Neuronal stem cell (in vitro differentiated cells): ENCODE measurements around the gene BAG2. TPM values are rescaled to one million over a fixed set of nuclear protein-coding genes. Genes with fewer than 3 reads are reported as not detected.
A peak's percentile ranks its signal among the peaks of the same experiment; 100 is the strongest.

Experiments
- DNase-seq: peaks from one replicate; pipeline ENCODE4 v3.0.0-alpha.2; 2013; ENCODE audit warnings: low spot score
- H2AFZ ChIP-seq: one replicate; pipeline ENCODE4 v1.6.1; 2013; ENCODE audit warnings: mild to moderate bottlenecking, low read length, inconsistent platforms
- H2AK5ac ChIP-seq: 2 replicates; pipeline ENCODE4 v1.6.1; 2013; ENCODE audit warnings: low read depth, mild to moderate bottlenecking, inconsistent platforms, low read length, moderate library complexity, mixed read lengths
- H2BK120ac ChIP-seq: 2 replicates; pipeline ENCODE4 v1.6.1; 2013; ENCODE audit warnings: low read depth, mild to moderate bottlenecking, inconsistent platforms, low read length, moderate library complexity, mixed read lengths
- H2BK12ac ChIP-seq: one replicate; pipeline ENCODE4 v1.6.1; 2013; ENCODE audit warnings: low read length, inconsistent platforms
- H2BK15ac ChIP-seq: 2 replicates; pipeline ENCODE4 v1.6.1; 2013; ENCODE audit warnings: mild to moderate bottlenecking, low read length, inconsistent platforms, mixed read lengths
- H2BK5ac ChIP-seq: one replicate; pipeline ENCODE4 v1.6.1; 2013; ENCODE audit warnings: inconsistent platforms, mild to moderate bottlenecking, low read length, moderate library complexity
- H3K14ac ChIP-seq: one replicate; pipeline ENCODE4 v1.6.1; 2013; ENCODE audit warnings: low read length, inconsistent platforms
- H3K18ac ChIP-seq: 2 replicates; pipeline ENCODE4 v1.6.1; 2013; ENCODE audit warnings: low read length, inconsistent platforms
- H3K23ac ChIP-seq: 2 replicates; pipeline ENCODE4 v1.6.1; 2013; ENCODE audit warnings: low read depth, mild to moderate bottlenecking, mixed read lengths, low read length, inconsistent platforms; ENCODE audit not compliant: poor library complexity
- H3K27ac ChIP-seq: replicated peaks from 3 replicates; pipeline ENCODE4 v1.5.1; 2013; ENCODE audit warnings: low read length, inconsistent platforms
- H3K27me3 ChIP-seq, 3 experiments: 2 replicates each; pipeline ENCODE4 v1.6.1; 2013; ENCODE audit warnings: low read length in 3 of 3, mild to moderate bottlenecking in 2 of 3, inconsistent platforms in 1 of 3, low read depth in 1 of 3, mixed read lengths in 1 of 3, moderate library complexity in 1 of 3; ENCODE audit not compliant: control insufficient read depth in 3 of 3, insufficient read depth in 3 of 3
- H3K36me3 ChIP-seq, 2 donors: replicated peaks in 1 of 2; 2 replicates each; pipeline ENCODE4 v1.6.1; 2013; ENCODE audit warnings: low read length in 2 of 2; ENCODE audit not compliant: control insufficient read depth in 2 of 2, insufficient read depth in 2 of 2
- H3K4ac ChIP-seq: 2 replicates; pipeline ENCODE4 v1.6.1; 2013; ENCODE audit warnings: inconsistent platforms, mild to moderate bottlenecking, low read length, moderate library complexity
- H3K4me1 ChIP-seq, 2 donors: 1 replicate in 1 of 2; 2 replicates in 1 of 2; pipeline ENCODE4 v1.6.1; 2013; ENCODE audit warnings: low read length in 2 of 2, low read depth in 1 of 2; ENCODE audit not compliant: control insufficient read depth in 2 of 2, insufficient read depth in 1 of 2
- H3K4me2 ChIP-seq: one replicate; pipeline ENCODE4 v1.6.1; 2013; ENCODE audit warnings: mild to moderate bottlenecking, low read length, inconsistent platforms; ENCODE audit not compliant: insufficient read depth, poor library complexity, severe bottlenecking
- H3K4me3 ChIP-seq, 2 donors: 2 replicates each; pipeline ENCODE4 v1.5.1; 2013; ENCODE audit warnings: low read length in 2 of 2, mild to moderate bottlenecking in 2 of 2, inconsistent platforms in 1 of 2, moderate library complexity in 1 of 2
- H3K79me1 ChIP-seq: one replicate; pipeline ENCODE4 v1.6.1; 2013; ENCODE audit warnings: low read depth, mild to moderate bottlenecking, inconsistent platforms, low read length, moderate library complexity
- H3K9ac ChIP-seq: one replicate; pipeline ENCODE4 v1.6.1; 2013; ENCODE audit warnings: mild to moderate bottlenecking, low read depth, low read length, inconsistent platforms; ENCODE audit not compliant: poor library complexity
- H3K9me3 ChIP-seq, 2 donors: replicated peaks in 1 of 2; 2 replicates each; pipeline versions ENCODE3 to v1.6.1; 2013; ENCODE audit warnings: low read length in 2 of 2, mild to moderate bottlenecking in 2 of 2, inconsistent platforms in 1 of 2, low read depth in 1 of 2, mixed read lengths in 1 of 2, moderate library complexity in 1 of 2; ENCODE audit not compliant: control insufficient read depth in 2 of 2, insufficient read depth in 1 of 2
- H4K8ac ChIP-seq: one replicate; pipeline ENCODE4 v1.6.1; 2013; ENCODE audit warnings: low read depth, mild to moderate bottlenecking, inconsistent platforms, low read length, moderate library complexity
- H4K91ac ChIP-seq: one replicate; pipeline ENCODE4 v1.6.1; 2013; ENCODE audit warnings: low read length, low read depth, mild to moderate bottlenecking, inconsistent platforms; ENCODE audit not compliant: poor library complexity
- WGBS, 2 donors: extraction: QIAGEN DNeasy Blood & Tissue Kit; methylation state at CpG; one replicate each; pipeline ENCODE4 v1.1.7; 2013; ENCODE audit warnings: missing lambda C conversion rate in 2 of 2, mixed read lengths in 1 of 2; ENCODE audit not compliant: insufficient read length in 2 of 2, insufficient replicate concordance in 1 of 2; ENCODE audit errors: extremely low coverage in 2 of 2; 5-methylcytosine and 5-hydroxymethylcytosine counted together
- polyA plus RNA-seq, 2 experiments: library from polyadenylated mRNA; stranded (reverse); fragments of 200-250 nt; gene quantifications; one replicate each; pipeline ENCODE4 v1.2.3, GENCODE V29; 2013

The BAG2 gene
- polyA plus RNA-seq (2013, experiment 1 of 2), result 0.46 TPM
- polyA plus RNA-seq (2013, experiment 2 of 2), result 0.42 TPM

DNA sequence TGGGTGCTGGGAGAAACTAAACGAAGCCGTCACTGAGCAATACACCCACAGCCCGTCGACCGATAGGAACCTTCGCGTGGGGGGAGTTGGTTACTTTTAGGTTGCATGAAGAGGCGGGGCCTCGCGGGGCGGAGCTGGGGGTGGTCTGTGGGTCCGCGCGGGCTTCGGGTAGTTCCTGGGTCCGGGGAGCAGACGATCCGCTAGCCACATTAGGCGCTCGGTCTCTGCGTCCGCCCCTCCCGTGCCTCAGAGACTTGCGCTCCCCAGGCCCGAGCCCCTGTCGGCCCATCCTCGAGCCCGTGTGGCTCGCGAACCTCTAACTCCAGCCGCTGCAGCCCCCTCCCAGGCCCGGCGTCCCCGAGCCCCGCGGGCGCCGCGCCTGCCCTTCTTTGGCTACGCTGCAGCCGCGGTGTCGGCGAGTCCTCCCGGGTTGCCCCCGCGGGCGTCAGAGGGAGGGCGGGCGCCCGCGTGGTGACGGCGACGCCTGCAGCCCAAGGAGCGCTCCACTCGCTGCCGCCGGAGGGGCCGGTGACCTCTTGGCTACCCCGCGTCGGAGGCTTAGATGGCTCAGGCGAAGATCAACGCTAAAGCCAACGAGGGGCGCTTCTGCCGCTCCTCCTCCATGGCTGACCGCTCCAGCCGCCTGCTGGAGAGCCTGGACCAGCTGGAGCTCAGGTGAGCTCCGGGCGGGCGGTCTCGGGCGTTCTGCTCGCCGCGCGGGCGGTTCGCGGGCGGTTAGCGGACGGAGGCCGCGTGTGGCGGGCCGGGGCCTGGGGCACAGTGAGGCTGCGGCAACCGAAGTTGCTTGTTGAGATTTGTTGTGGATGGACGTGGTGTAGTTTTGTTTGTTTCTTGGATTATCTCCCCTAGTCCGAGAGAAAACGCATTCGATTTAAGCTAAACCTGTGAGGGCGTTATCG lies at the start of gene BAG2:
Gene BAG2 (plus strand): TSS at position 191 of the 920 bp plus-strand sequence. CDS start 372 bp downstream, at position 563.
- WGBS, 2 donors, result no CpG with 5 or more reads among the region's 97 CpGs
- peak; percentile 80 for DNase-seq
- H3K18ac ChIP-seq, result peak within 1 kb of the TSS; percentile 80

DNA sequence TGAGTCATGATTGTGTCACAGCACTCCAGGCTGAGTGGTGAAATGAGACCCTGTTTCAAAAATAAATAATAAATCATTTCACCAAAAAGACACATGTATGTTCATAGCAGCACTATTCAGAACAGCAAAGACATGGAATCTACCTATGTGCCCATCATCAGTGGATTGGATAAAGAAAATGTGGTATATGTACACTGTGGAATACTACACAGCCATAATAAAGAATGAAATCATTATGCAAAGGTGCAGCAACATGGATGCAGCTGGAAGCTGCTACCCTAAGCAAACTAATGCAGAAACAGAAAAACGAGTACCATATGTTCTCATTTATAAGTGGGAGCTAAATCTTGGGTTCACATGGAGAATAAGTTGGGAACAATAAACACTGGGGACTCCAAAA lies 49.0 kb upstream of the BAG2 start:
- no peaks in the 10 kb centered on the region for H3K79me1 ChIP-seq
- H2AK5ac ChIP-seq, result no peak overlapping the region
- no peak overlapping the region for H2BK12ac ChIP-seq
- H4K8ac ChIP-seq, result no peak overlapping the region
- H3K14ac ChIP-seq, result no peak overlapping the region
- no peak overlapping the region for H2BK120ac ChIP-seq
- H3K27me3 ChIP-seq, result no peaks in the 10 kb centered on the region
- no peak overlapping the region for H3K18ac ChIP-seq
- no peak overlapping the region for H3K9ac ChIP-seq
- H3K4me3 ChIP-seq, result no peak overlapping the region
- no CpG with 5 or more reads among the region's 1 CpG for WGBS, 2 donors
- H3K23ac ChIP-seq, result no peak overlapping the region
- H3K36me3 ChIP-seq, result peaks cover 4 to 28% of the 10 kb centered on the region in 2 donors
- DNase-seq, result no peak
- H3K27ac ChIP-seq, result no peak overlapping the region
- no peak overlapping the region for H4K91ac ChIP-seq
- H3K4ac ChIP-seq, result no peak overlapping the region
- H3K9me3 ChIP-seq, result peaks cover 4 to 26% of the 10 kb centered on the region in 2 donors
- H2BK15ac ChIP-seq, result no peak overlapping the region
- H2AFZ ChIP-seq, result no peak overlapping the region
- no peak overlapping the region for H3K4me2 ChIP-seq
- H3K4me1 ChIP-seq, result no peaks in the 10 kb centered on the region
- no peak overlapping the region for H2BK5ac ChIP-seq

More for the DNA sequence above, at the start of gene BAG2:
- Histone ChIP-seq H3K14ac (peak within 1 kb of the TSS; percentile 87), H3K79me1 (peaks cover 3% of the 10 kb centered on the region), H3K23ac (peak within 1 kb of the TSS; percentile 98), H2BK5ac (peak within 1 kb of the TSS; percentile 53), H2BK12ac (no peak within 1 kb of the TSS), H3K36me3 (peaks cover 0 to 20% of the 10 kb centered on the region in 2 donors), H2AFZ (peak within 1 kb of the TSS; percentile 90), H3K4me1 (peaks cover 5 to 8% of the 10 kb centered on the region in 2 donors), H4K91ac (no peak within 1 kb of the TSS), H3K4me2 (peak within 1 kb of the TSS; percentile 91), H3K27me3 (peaks cover 0 to 10% (median 0%) of the 10 kb centered on the region in 3 experiments), H2AK5ac (no peak within 1 kb of the TSS), H3K9me3 (no peaks in the 10 kb centered on the region), H3K4ac (no peak within 1 kb of the TSS), H2BK15ac (peak within 1 kb of the TSS; percentile 88), H3K9ac (peak within 1 kb of the TSS; percentile 90), H2BK120ac (no peak within 1 kb of the TSS), H3K27ac (no peak within 1 kb of the TSS), H4K8ac (no peak within 1 kb of the TSS), H3K4me3 (peak within 1 kb of the TSS; percentile 48 to 83)

DNA sequence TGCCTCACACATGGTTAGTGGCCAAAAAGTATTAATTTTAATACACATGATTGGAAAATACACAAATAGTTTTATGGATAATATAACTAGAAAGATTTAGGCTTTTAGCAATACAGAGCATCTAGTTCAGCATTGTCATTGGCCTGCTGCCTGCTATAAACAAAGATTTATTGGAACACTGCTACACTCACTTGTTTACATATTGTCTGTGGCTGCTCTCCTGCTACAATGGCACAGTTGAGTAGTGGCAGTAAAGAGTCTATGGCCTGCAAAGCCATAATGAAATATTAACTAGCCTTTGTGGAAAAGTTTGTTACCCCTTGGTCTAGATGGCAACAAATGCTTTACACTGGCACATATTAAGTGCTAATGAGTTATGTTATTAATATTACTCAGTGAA lies 44.4 kb upstream of the BAG2 start:
- no peak overlapping the region for H3K14ac ChIP-seq
- DNase-seq, result no peak
- no peak overlapping the region for H2BK120ac ChIP-seq
- H3K4me1 ChIP-seq, result no peaks in the 10 kb centered on the region
- H3K27me3 ChIP-seq, result no peaks in the 10 kb centered on the region
- H2BK12ac ChIP-seq, result no peak overlapping the region
- no peaks in the 10 kb centered on the region for H3K79me1 ChIP-seq
- no peak overlapping the region for H3K27ac ChIP-seq
- no peak overlapping the region for H4K91ac ChIP-seq
- H4K8ac ChIP-seq, result no peak overlapping the region
- no peak overlapping the region for H3K4ac ChIP-seq
- H2AK5ac ChIP-seq, result no peak overlapping the region
- no peak overlapping the region for H2BK15ac ChIP-seq
- H3K23ac ChIP-seq, result no peak overlapping the region
- no peak overlapping the region for H3K4me2 ChIP-seq
- H3K9ac ChIP-seq, result no peak overlapping the region
- peaks cover 4 to 5% of the 10 kb centered on the region in 2 donors for H3K9me3 ChIP-seq
- no peak overlapping the region for H3K4me3 ChIP-seq
- no peak overlapping the region for H2AFZ ChIP-seq
- H3K36me3 ChIP-seq, result peaks cover 5 to 33% of the 10 kb centered on the region in 2 donors
- no peak overlapping the region for H3K18ac ChIP-seq
- no peak overlapping the region for H2BK5ac ChIP-seq

DNA sequence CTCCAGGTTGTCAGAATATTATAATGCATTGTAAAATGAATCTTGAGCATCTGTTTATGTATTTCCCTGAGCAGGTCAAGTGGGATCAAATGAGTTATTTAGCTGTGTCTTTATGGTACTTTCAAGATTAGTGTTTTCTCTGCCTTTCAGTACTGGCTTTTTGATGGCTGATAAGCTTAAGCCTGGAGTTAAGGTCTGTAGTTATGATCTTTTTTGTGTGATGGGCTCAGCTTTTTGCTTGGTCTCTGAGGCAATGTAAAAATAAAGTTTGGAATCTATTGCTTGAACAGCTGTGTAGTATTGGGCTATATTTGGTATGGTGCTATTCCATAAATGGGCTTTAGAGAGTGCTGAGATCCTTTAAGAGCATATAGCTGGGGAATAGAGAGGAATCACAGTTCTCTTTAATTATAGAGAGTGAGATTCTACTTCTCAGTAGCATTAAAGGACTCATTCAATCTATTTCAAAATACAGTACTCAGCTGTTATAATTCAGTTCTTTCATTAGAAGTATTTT lies 41.4 kb upstream of the BAG2 start:
- Histone ChIP-seq H2BK120ac (no peak overlapping the region), H3K4me1 (no peaks in the 10 kb centered on the region), H3K27me3 (no peaks in the 10 kb centered on the region), H3K23ac (no peak overlapping the region), H4K91ac (no peak overlapping the region), H2AK5ac (no peak overlapping the region), H3K9me3 (no peaks in the 10 kb centered on the region), H3K36me3 (peaks cover 2 to 47% of the 10 kb centered on the region in 2 donors), H3K14ac (no peak overlapping the region), H3K79me1 (no peaks in the 10 kb centered on the region), H2BK15ac (no peak overlapping the region), H3K4ac (no peak overlapping the region), H2BK5ac (no peak overlapping the region), H3K18ac (no peak overlapping the region), H3K4me3 (no peak overlapping the region), H3K27ac (no peak overlapping the region), H3K4me2 (no peak overlapping the region), H3K9ac (no peak overlapping the region), H4K8ac (no peak overlapping the region), H2BK12ac (no peak overlapping the region), H2AFZ (no peak overlapping the region)
- DNase-seq, result no peak
